Skeletal muscle tissue (tissue), 4 donors: Measurements from ENCODE around the gene SPOP. TPM values are rescaled to one million over a fixed set of nuclear protein-coding genes. Genes with fewer than 3 reads are reported as not detected.
"Not testable (repeated sequence)": the region's sequence is repeated elsewhere in the genome, so short reads cannot be mapped to it uniquely, and the experiment has no call there.

Experiments used
- H3K27ac ChIP-seq: one replicate; pipeline ENCODE4 v1.7.0; 2013; ENCODE audit warnings: mild to moderate bottlenecking, low read depth, low read length, inconsistent platforms
- H3K27me3 ChIP-seq, 3 donors: one replicate each; pipeline ENCODE4 v1.7.0; 2013; ENCODE audit warnings: low read length in 3 of 3; ENCODE audit not compliant: control insufficient read depth in 3 of 3, insufficient read depth in 3 of 3
- H3K36me3 ChIP-seq, 3 donors: one replicate each; pipeline ENCODE4 v1.7.0; 2013; ENCODE audit warnings: low read length in 3 of 3; ENCODE audit not compliant: control insufficient read depth in 3 of 3, insufficient read depth in 3 of 3
- H3K4me1 ChIP-seq, 3 donors: one replicate each; pipeline ENCODE4 v1.7.0; 2013; ENCODE audit warnings: low read length in 3 of 3, mild to moderate bottlenecking in 3 of 3; ENCODE audit not compliant: control insufficient read depth in 3 of 3, insufficient read depth in 3 of 3
- H3K4me3 ChIP-seq, 3 donors: one replicate each; pipeline ENCODE4 v1.7.0; 2013; ENCODE audit warnings: low read length in 3 of 3
- H3K9ac ChIP-seq, 3 donors: one replicate each; pipeline ENCODE4 v1.7.0; 2013; ENCODE audit warnings: low read length in 3 of 3, mild to moderate bottlenecking in 3 of 3, moderate library complexity in 2 of 3, low read depth in 1 of 3
- H3K9me3 ChIP-seq, 3 donors: one replicate each; pipeline ENCODE4 v1.7.0; 2013; ENCODE audit warnings: low read length in 3 of 3; ENCODE audit not compliant: control insufficient read depth in 3 of 3
- total RNA-seq: library from RNA; depleted of rRNA; stranded (reverse); fragments of >200 nt; gene quantifications from one replicate; pipeline ENCODE4 v1.2.3, GENCODE V29; 2014
- donor health status: Osteomylitis.

The SPOP gene
- total RNA-seq, 1 donor from 2014 or later: 61.6 TPM

DNA sequence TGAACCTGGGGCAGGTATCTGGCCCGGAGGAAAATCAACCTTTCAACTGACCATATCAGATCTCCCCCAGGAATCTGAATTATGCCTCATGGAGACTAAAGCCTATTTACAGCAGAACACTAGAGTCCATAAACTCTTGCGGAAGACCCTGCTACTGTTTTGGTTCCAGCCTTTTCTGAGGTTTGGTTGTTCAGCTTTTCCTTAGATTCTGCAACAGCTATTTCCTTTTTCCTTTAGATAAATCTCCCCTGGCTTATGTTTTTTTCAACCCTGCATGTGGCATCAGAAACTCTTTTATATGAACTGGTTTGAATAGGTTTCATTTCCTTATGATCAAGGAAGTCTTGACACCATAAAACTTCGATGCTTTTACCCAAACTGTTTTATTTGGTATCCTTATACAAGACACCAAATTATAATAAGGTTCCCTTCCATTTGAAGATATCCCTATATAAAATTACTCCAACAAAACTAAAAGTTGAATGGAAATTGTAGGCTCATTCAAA is 13.1 kb downstream of the SPOP start:
- Histone ChIP-seq H3K27ac (no peak overlapping the region), H3K4me1 (peaks cover 11 to 21% (median 16%) of the 10 kb centered on the region in 3 donors), H3K9ac (peak overlapping the region in 2 of 3 donors; percentile 20 to 33), H3K27me3 (no peaks in the 10 kb centered on the region), H3K4me3 (no peak overlapping the region), H3K9me3 (no peaks in the 10 kb centered on the region), H3K36me3 (peaks cover 0 to 7% (median 5%) of the 10 kb centered on the region in 3 donors)

DNA sequence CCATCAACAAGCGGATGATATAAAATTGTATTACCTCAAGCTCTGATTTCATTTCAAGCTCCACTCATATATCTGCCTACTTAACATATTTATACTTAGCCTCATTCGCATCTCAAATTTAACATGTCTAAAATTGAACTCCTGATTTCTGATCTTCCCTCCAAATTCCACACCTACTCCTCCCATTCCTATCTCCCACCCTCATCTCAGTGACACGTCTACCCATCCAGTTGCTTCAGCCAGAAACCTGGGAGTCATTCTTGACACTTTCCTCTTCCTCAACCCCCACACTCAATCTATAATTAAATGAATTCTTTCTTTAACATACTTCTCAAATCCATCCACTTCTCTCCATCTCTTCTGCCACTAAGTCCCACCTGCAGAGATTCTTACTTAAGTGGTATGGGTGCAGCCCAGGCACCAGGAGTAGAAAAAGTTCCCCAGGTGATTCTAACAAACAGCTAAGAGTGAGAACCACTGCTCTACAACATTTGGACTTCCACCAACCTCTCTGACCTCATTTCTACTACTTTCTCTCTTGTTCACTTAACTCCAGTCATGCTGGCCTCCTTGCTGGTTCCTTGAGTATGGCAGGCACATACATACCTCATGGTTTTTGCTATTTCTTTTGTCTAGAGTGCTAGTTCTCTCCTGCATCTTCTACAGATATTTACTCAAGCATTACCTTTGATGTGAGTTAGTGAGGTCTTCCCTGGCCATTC is 18.1 kb downstream of the SPOP start:
- Histone ChIP-seq H3K36me3 (peaks cover 0 to 4% (median 4%) of the 10 kb centered on the region in 3 donors), H3K27me3 (no peaks in the 10 kb centered on the region), H3K9ac (no peak overlapping the region), H3K4me1 (peaks cover 15 to 24% (median 21%) of the 10 kb centered on the region in 3 donors), H3K27ac (no peak overlapping the region), H3K9me3 (no peaks in the 10 kb centered on the region), H3K4me3 (no peak overlapping the region)

DNA sequence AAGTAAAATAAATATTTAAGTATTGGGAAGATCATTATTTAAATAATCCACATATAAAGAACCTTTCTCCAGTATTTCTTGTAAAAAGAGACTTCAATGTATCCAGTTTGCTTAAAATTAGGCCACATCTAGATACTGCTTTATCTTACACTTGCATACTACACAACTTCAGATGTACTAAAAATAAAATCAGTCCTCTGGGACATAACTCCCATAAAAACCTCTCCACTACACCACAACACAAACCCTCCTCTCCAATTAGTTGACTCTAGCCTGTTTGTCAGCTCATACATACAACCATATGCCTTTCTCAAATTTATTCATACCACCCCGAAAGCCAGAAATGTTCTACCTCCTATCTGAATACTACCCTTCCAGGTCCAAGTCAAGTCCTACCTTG is 21.6 kb downstream of the SPOP start:
- H3K4me1 ChIP-seq: peaks cover 10 to 18% (median 11%) of the 10 kb centered on the region in 3 donors

DNA sequence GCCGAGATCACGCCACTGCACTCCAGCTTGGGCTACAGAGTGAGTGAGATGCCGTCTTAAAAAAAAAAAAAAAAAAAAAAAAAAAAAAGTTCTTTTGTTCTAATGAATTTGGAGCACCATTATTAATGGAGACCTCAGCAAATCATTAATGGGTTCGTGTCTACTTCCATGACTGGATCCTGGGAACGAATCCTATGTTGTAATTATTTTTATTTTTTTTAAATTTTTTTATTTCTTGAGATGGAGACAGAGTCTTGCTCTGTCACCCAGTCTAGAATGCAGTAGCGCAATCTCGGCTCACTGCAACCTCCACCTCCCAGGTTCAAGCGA is 30.7 kb downstream of the SPOP start:
- Histone ChIP-seq H3K27me3 (no peaks in the 10 kb centered on the region), H3K4me3 (no peak overlapping the region), H3K4me1 (peaks cover 17 to 28% (median 25%) of the 10 kb centered on the region in 3 donors), H3K9ac (no peak overlapping the region), H3K27ac (no peak overlapping the region), H3K36me3 (no peaks in the 10 kb centered on the region), H3K9me3 (no peaks in the 10 kb centered on the region)

More for the DNA sequence above, 21.6 kb downstream of the SPOP start:
- Histone ChIP-seq H3K4me3 (no peak overlapping the region), H3K36me3 (peaks cover 0 to 1% (median 0%) of the 10 kb centered on the region in 3 donors), H3K9me3 (no peaks in the 10 kb centered on the region), H3K27ac (no peak overlapping the region), H3K9ac (no peak overlapping the region), H3K27me3 (no peaks in the 10 kb centered on the region)

DNA sequence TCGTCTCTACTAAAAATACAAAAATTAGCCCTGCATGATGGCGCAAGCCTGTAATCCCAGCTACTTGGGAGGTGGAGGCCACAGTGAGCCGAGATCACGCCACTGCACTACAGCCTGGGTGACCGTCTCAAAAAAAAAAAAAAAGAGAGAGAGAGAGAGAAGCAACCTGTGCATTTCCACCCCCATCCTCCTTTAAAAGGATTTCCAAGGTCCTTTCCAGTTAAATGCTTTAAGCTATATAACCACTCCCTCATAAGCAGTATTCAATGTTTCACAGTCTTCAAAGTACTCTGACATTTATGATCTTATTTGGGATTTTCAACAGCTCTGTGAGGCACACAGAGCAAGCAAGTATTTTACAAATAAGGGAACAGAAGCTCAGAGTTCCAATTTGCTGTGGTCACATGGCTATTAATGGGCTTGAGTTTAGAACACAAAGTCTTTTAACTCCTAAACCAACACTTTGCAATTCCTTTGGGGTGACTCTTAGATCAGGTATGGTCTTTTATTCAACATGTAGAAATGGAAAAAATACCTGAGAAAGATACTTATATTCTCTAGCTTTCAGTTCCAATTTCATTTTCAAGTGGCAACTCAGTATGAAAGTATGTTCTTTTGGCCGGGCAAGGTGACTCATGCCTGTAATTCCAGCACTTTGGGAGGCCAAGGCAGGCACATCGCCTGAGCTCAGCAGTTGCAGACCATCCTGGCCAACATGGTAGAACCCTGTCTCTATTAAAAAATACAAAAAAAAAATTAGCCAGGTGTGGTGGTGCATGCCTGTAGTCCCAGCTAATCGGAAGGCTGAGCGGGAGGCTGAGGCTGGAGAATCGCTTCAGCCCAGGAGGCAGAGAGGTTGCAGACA is 31.3 kb downstream of the SPOP start:
- Histone ChIP-seq H3K9me3 (no peaks in the 10 kb centered on the region), H3K9ac (peak overlapping the region in 2 of 3 donors; percentile 4 to 62), H3K4me1 (peaks cover 16 to 28% (median 25%) of the 10 kb centered on the region in 3 donors), H3K27me3 (no peaks in the 10 kb centered on the region), H3K27ac (peak overlapping the region; percentile 65), H3K36me3 (no peaks in the 10 kb centered on the region), H3K4me3 (peak overlapping the region in 2 of 3 donors; percentile 40 to 43)

DNA sequence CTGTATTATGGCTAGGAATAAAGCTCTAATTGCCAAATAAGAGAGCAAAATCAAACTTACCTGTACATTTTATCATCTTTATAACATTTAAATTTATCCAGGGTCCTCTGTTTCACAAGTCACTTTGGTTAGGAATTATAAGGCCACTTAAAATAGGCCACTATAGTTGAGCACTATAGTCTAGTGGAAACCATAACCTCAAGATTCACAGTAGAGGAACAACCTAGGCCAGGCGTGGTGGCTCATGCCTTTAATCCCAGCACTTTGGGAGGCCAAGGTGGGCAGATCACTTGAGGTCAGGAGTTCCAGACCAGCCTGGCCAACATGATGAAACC is 31.9 kb downstream of the SPOP start:
- H3K27ac ChIP-seq: peak overlapping the region; percentile 65
- H3K4me3 ChIP-seq, H3K27me3 ChIP-seq, H3K36me3 ChIP-seq, H3K9me3 ChIP-seq: not testable (repeated sequence)
- H3K9ac ChIP-seq: peak overlapping the region in 1 of 3 donors; percentile 32
- peaks cover 16 to 28% (median 25%) of the 10 kb centered on the region in 3 donors for H3K4me1 ChIP-seq

DNA sequence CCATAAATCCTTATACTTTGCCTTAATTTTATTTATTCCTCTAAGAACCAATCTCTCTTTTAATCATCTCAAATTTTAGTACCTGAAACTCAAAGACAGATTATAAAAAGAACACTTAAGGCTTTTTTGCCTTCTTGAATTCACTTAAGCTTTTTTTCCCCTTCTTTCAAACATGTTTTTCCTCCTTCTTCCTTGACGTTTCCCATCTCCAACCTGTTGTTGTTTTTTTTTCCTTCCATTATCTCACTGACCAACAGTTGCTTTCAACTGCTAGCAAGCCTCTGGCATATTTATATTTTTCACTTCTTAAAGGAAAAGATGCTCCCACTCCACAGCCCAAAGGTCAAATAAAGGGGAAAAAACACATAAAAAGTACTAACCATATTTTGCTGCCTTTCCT is 32.2 kb downstream of the SPOP start:
- H3K9ac ChIP-seq: peak overlapping the region in 1 of 3 donors; percentile 32
- H3K9me3 ChIP-seq: no peaks in the 10 kb centered on the region
- no peaks in the 10 kb centered on the region for H3K27me3 ChIP-seq
- no peaks in the 10 kb centered on the region for H3K36me3 ChIP-seq
- peaks cover 16 to 28% (median 26%) of the 10 kb centered on the region in 3 donors for H3K4me1 ChIP-seq
- H3K27ac ChIP-seq: peak overlapping the region; percentile 65
- no peak overlapping the region for H3K4me3 ChIP-seq

DNA sequence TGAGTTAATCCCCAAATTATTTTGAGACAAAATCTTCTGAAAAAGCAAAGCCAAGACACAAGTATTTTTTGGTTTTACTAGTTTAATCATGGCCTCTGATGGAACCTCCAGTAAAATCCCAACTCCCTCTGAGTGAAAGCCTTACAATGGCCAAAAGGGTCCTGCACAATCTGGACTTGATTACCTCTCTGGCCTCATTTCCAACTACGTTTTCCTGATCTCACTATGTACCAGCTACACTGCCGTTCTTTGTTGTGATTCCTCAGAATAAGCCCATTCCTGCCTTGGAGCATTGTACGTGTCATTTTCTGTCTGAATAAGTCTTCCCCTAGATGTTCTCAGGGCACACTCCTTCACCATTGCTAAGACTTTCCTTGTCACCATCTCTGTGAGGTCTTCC is 37.3 kb downstream of the SPOP start:
- H3K27me3 ChIP-seq: no peaks in the 10 kb centered on the region
- no peaks in the 10 kb centered on the region for H3K9me3 ChIP-seq
- H3K4me3 ChIP-seq: no peak overlapping the region
- no peak overlapping the region for H3K9ac ChIP-seq
- no peak overlapping the region for H3K27ac ChIP-seq
- no peaks in the 10 kb centered on the region for H3K36me3 ChIP-seq
- H3K4me1 ChIP-seq: peaks cover 4 to 10% (median 10%) of the 10 kb centered on the region in 3 donors

DNA sequence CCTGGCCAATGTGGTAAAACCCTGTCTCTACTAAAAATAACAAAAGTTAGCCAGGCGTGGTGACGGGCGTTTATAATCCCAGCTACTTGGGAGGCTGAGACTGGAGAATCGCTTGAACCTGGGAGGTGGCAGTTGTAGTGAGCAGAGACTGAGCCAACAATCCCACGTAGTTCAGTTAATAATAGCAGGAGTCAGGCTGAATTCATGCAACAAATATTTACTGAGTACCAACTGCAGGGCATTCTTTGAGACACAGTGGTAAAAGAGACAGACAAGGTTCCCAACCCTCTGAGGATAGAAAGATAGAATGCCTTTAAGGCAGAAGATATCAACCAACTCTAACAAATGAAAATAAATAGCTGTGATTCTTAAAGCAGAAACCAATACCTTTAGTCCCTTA is 39.1 kb downstream of the SPOP start:
- no peaks in the 10 kb centered on the region for H3K9me3 ChIP-seq
- H3K9ac ChIP-seq: peak overlapping the region in 1 of 3 donors; percentile 35
- peak overlapping the region; percentile 48 for H3K27ac ChIP-seq

DNA sequence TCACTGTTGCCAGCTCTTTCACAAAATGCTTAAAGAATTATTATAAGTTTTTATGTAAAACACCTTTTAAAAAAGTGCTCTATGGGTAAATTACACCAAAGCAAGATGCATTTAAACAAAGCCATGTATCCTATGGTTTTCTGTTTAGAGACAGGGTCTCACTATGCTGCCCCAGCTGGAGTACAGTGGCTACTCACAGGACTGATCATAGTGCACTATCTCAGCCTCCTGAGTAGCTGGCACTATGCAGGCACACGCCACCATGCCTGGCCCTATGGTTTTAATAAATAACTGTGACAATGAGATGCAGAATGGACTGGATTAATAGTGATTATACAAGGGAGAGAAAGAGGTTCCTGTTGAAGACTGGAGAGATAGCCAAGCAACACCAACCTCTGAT is 40.2 kb downstream of the SPOP start:
- H3K27me3 ChIP-seq: no peaks in the 10 kb centered on the region
- no peak overlapping the region for H3K4me3 ChIP-seq
- H3K9ac ChIP-seq: no peak overlapping the region
- peaks cover 18 to 32% (median 26%) of the 10 kb centered on the region in 3 donors for H3K4me1 ChIP-seq
- no peaks in the 10 kb centered on the region for H3K36me3 ChIP-seq
- H3K9me3 ChIP-seq: no peaks in the 10 kb centered on the region
- H3K27ac ChIP-seq: peak overlapping the region; percentile 48

More for the DNA sequence above, 39.1 kb downstream of the SPOP start:
- Histone ChIP-seq H3K36me3 (no peaks in the 10 kb centered on the region), H3K4me3 (no peak overlapping the region), H3K27me3 (no peaks in the 10 kb centered on the region), H3K4me1 (peaks cover 11 to 24% (median 18%) of the 10 kb centered on the region in 3 donors)
